C4-2B (cell line): ENCODE measurements around the gene TMA16.

ENCODE experiments used
- H3K27ac ChIP-seq: fragments of 450-650 bp; 2 replicates; pipeline ENCODE4 v1.5.1; 2017
- ZFX ChIP-seq: fragments of 450-650 bp; IDR thresholded peaks from 2 replicates; pipeline ENCODE4 v1.6.1; 2017
- TF ChIP-seq, protein P1 (sequence below): fragments of 450-650 bp; conservative IDR thresholded peaks from 2 replicates; pipeline ENCODE4 v1.5.1; 2017; ENCODE audit warnings: mild to moderate bottlenecking

Gene TMA16

DNA sequence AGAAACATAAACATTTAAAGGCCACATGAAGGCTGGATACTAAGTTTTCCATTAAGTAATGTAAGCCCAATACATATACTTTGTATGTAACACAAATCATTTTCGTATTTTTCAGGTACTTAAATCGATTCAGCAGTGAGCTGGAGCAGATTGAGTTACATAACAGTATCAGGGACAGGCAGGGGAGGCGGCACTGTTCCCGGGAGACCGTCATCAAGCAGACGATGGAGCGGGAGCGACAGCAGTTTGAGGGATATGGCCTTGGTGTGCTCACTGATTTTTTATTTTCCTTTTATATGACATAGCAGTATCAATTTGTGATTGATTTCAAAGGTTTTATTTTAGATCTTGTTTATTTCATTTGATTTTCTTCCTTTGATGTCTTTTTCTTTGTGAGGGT lies 20.7 kb downstream of the TMA16 start:
- no peak overlapping the region for H3K27ac ChIP-seq
- no peak for TF ChIP-seq ZFX
- TF ChIP-seq, protein P1, sequence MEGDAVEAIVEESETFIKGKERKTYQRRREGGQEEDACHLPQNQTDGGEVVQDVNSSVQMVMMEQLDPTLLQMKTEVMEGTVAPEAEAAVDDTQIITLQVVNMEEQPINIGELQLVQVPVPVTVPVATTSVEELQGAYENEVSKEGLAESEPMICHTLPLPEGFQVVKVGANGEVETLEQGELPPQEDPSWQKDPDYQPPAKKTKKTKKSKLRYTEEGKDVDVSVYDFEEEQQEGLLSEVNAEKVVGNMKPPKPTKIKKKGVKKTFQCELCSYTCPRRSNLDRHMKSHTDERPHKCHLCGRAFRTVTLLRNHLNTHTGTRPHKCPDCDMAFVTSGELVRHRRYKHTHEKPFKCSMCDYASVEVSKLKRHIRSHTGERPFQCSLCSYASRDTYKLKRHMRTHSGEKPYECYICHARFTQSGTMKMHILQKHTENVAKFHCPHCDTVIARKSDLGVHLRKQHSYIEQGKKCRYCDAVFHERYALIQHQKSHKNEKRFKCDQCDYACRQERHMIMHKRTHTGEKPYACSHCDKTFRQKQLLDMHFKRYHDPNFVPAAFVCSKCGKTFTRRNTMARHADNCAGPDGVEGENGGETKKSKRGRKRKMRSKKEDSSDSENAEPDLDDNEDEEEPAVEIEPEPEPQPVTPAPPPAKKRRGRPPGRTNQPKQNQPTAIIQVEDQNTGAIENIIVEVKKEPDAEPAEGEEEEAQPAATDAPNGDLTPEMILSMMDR: no peak

- H3K27ac ChIP-seq: no peak overlapping the region
- no peak for TF ChIP-seq ZFX
- TF ChIP-seq, protein P1: no peak
Measured at GRCh38 chr4:163523791-163524365, 29.4 kb downstream of the TMA16 start.

DNA sequence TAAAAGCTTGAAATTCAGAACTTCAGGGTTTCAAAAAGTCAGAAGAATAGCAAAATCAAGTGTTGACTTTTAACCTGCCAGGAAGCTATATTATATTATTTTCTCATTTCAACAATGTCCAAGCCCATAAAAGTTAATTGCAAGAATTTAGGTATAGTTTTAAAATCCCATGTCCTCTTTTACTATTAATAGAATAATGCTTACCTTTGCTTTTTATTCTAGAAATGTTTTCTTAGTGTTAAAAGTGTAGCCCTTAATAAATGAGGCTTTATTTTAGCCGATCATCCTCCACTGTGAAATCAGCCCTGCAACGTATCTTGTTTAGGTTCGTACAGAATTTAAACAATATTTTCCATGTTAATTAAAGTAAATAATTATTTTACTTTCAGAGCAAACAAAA lies 31.5 kb downstream of the TMA16 start:
- no peak overlapping the region for H3K27ac ChIP-seq
- TF ChIP-seq, protein P1: no peak
- TF ChIP-seq ZFX: no peak

- no peak for TF ChIP-seq ZFX
- TF ChIP-seq, protein P1: no peak
Measured at GRCh38 chr4:163527172-163527571, 32.7 kb downstream of the TMA16 start.

DNA sequence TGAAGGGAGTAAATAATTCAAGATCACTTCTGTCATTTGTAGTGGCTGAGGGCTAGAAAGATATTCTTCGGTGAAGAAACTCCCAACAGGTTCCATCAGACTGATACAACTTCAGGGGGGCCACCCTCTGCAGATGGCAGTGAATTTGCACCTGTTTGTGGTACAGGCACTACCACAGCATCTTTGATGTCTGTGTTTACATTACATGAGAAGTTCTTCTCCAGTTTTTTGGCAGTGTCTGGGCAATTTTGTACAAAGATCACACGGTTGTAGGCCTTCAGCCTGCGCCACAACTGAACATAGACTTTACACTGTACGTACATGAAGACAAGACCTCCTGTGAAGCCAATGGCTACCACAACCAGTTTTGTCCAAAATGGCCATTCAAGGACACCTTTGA lies 34.2 kb downstream of the TMA16 start:
- no peak overlapping the region for H3K27ac ChIP-seq
- TF ChIP-seq, protein P1: no peak
- TF ChIP-seq ZFX: no peak

More at GRCh38 chr4:163527172-163527571, 32.7 kb downstream of the TMA16 start:
- H3K27ac ChIP-seq: no peak overlapping the region

GRCh38 chr4:163534056-163534455 lies 39.6 kb downstream of the TMA16 start:
- no peak overlapping the region for H3K27ac ChIP-seq
- TF ChIP-seq, protein P1: no peak
- TF ChIP-seq ZFX: no peak

- no peak overlapping the region for H3K27ac ChIP-seq
- TF ChIP-seq, protein P1: peak; percentile 14; the same call in 1 of the 2 replicates
- TF ChIP-seq ZFX: no peak
Measured at GRCh38 chr4:163535657-163536056, 41.2 kb downstream of the TMA16 start.
